WTC11 (cell line): ENCODE results near the gene CMBL. TPM values are rescaled to one million over a fixed set of nuclear protein-coding genes. Genes with fewer than 3 reads are reported as not detected.

ENCODE experiments used
- ATAC-seq: fragments of 200-7000 bp; cut with Tn5 transposase; 2 replicates; pipeline ENCODE4 v1.10.0; 2021; ENCODE audit warnings: mild to moderate bottlenecking, moderate library complexity
- CTCF ChIA-PET: fragments of 300-600 bp; sonication (Branson Sonifier 250); formaldehyde crosslinking; loops from one replicate; lab custom pipeline; 2021; ENCODE audit warnings: antibody characterized with exemption; lab: Charles Lee
- POLR2A ChIA-PET: fragments of 350-600 bp; sonication (Branson Sonifier 250); formaldehyde crosslinking; loops from one replicate; lab custom pipeline; 2021; ENCODE audit warnings: antibody characterized with exemption; lab: Charles Lee
- DNase-seq: peaks from one replicate; pipeline ENCODE4 v3.0.0; 2021; ENCODE audit warnings: low spot score
- H3K27ac Mint-ChIP-seq: 2 replicates; pipeline ENCODE4 v1.8.0; 2021; ENCODE audit warnings: mixed read lengths
- H3K27me3 Mint-ChIP-seq: 2 replicates; pipeline ENCODE4 v1.8.0; 2021; ENCODE audit warnings: low read depth, mild to moderate bottlenecking, moderate library complexity, mixed read lengths
- H3K36me3 Mint-ChIP-seq: 2 replicates; pipeline ENCODE4 v1.8.0; 2021; ENCODE audit warnings: mixed read lengths
- H3K4me1 Mint-ChIP-seq: 2 replicates; pipeline ENCODE4 v1.8.0; 2022; ENCODE audit warnings: mixed read lengths
- H3K4me3 Mint-ChIP-seq: 2 replicates; pipeline ENCODE4 v1.8.0; 2021; ENCODE audit warnings: mild to moderate bottlenecking, moderate library complexity, mixed read lengths
- H3K9me3 Mint-ChIP-seq: 2 replicates; pipeline ENCODE4 v1.8.0; 2021; ENCODE audit warnings: mixed read lengths
- CBFB ChIP-seq: sonication (generic); formaldehyde crosslinking; IDR thresholded peaks from 2 replicates; pipeline ENCODE4 v1.8.1; 2022; ENCODE audit warnings: mild to moderate bottlenecking, low read depth, missing genetic modification reagents
- CREB1 ChIP-seq: sonication (generic); formaldehyde crosslinking; IDR thresholded peaks from 2 replicates; pipeline ENCODE4 v1.8.0; 2023; ENCODE audit warnings: mild to moderate bottlenecking, missing genetic modification reagents
- CREM ChIP-seq: sonication (generic); formaldehyde crosslinking; IDR thresholded peaks from 2 replicates; pipeline ENCODE4 v1.8.1; 2022; ENCODE audit warnings: mild to moderate bottlenecking, missing genetic modification reagents, moderate library complexity
- ESRRA ChIP-seq: sonication (generic); formaldehyde crosslinking; IDR thresholded peaks from 2 replicates; pipeline ENCODE4 v1.8.1; 2022; ENCODE audit warnings: mild to moderate bottlenecking, missing genetic modification reagents, borderline replicate concordance
- JAZF1 ChIP-seq: fragments of 250-450 bp; sonication (Bioruptor Pico); IDR thresholded peaks from 2 replicates; pipeline ENCODE4 v1.9.0; 2021; ENCODE audit warnings: moderate library complexity, mild to moderate bottlenecking, inconsistent platforms
- JUN ChIP-seq: sonication (generic); formaldehyde crosslinking; IDR thresholded peaks from 2 replicates; pipeline ENCODE4 v1.8.0; 2023; ENCODE audit warnings: mild to moderate bottlenecking, missing genetic modification reagents
- NFYB ChIP-seq: sonication (generic); formaldehyde crosslinking; conservative IDR thresholded peaks from 2 replicates; pipeline ENCODE4 v1.8.0; 2022; ENCODE audit warnings: low read depth, missing genetic modification reagents
- ZNF121 ChIP-seq: sonication (generic); formaldehyde crosslinking; IDR thresholded peaks from 2 replicates; pipeline ENCODE4 v1.8.0; 2023; ENCODE audit warnings: missing genetic modification reagents
- ZNF219 ChIP-seq: sonication (generic); formaldehyde crosslinking; IDR thresholded peaks from 2 replicates; pipeline ENCODE4 v1.8.0; 2023; ENCODE audit warnings: missing genetic modification reagents, mild to moderate bottlenecking, borderline replicate concordance
- ZNF263 ChIP-seq: sonication (generic); formaldehyde crosslinking; IDR thresholded peaks from 2 replicates; pipeline ENCODE4 v1.8.1; 2022; ENCODE audit warnings: low read depth, mild to moderate bottlenecking, moderate library complexity, missing genetic modification reagents
- ZNF416 ChIP-seq: fragments of 250-450 bp; sonication (Bioruptor Pico); IDR thresholded peaks from 2 replicates; pipeline ENCODE4 v1.9.0; 2021; ENCODE audit warnings: mild to moderate bottlenecking, inconsistent platforms
- ZNF423 ChIP-seq: fragments of 250-450 bp; sonication (Bioruptor Pico); IDR thresholded peaks from 2 replicates; pipeline ENCODE4 v2.1.2; 2022; ENCODE audit warnings: mild to moderate bottlenecking, moderate library complexity
- total RNA-seq: library from RNA; stranded (reverse); gene quantifications from 3 replicates; pipeline ENCODE4 v1.2.3, GENCODE V29; 2021
- TF ChIP-seq, protein P1 (sequence below): sonication (generic); formaldehyde crosslinking; IDR thresholded peaks from 2 replicates; pipeline ENCODE4 v1.8.0; 2022; ENCODE audit warnings: mild to moderate bottlenecking, missing genetic modification reagents
- TF ChIP-seq, protein P2 (sequence below): sonication (generic); formaldehyde crosslinking; IDR thresholded peaks from 2 replicates; pipeline ENCODE4 v1.8.1; 2022; ENCODE audit warnings: low read depth, missing genetic modification reagents, borderline replicate concordance
- TF ChIP-seq, protein P3 (sequence below): sonication (generic); formaldehyde crosslinking; IDR thresholded peaks from 2 replicates; pipeline ENCODE4 v1.8.0; 2023; ENCODE audit warnings: mild to moderate bottlenecking, missing genetic modification reagents
- TF ChIP-seq, protein P4 (sequence below): sonication (generic); formaldehyde crosslinking; IDR thresholded peaks from 2 replicates; pipeline ENCODE4 v1.8.1; 2022; ENCODE audit warnings: missing genetic modification reagents, borderline replicate concordance
- TF ChIP-seq, protein P5 (sequence below): sonication (generic); formaldehyde crosslinking; IDR thresholded peaks from 2 replicates; pipeline ENCODE4 v1.8.1; 2023; ENCODE audit warnings: mild to moderate bottlenecking, moderate library complexity, missing genetic modification reagents
- TF ChIP-seq, protein P6 (sequence below): sonication (generic); formaldehyde crosslinking; IDR thresholded peaks from 2 replicates; pipeline ENCODE4 v1.8.0; 2022; ENCODE audit warnings: mild to moderate bottlenecking, missing genetic modification reagents
- TF ChIP-seq, protein P7 (sequence below): sonication (generic); formaldehyde crosslinking; IDR thresholded peaks from 2 replicates; pipeline ENCODE4 v1.8.0; 2023; ENCODE audit warnings: missing genetic modification reagents
- TF ChIP-seq, protein P8 (sequence below): sonication (generic); formaldehyde crosslinking; IDR thresholded peaks from 2 replicates; pipeline ENCODE4 v1.8.1; 2023; ENCODE audit warnings: mild to moderate bottlenecking, missing genetic modification reagents
- TF ChIP-seq, protein P9 (sequence below): sonication (generic); formaldehyde crosslinking; IDR thresholded peaks from 2 replicates; pipeline ENCODE4 v1.8.1; 2022; ENCODE audit warnings: mild to moderate bottlenecking, moderate library complexity, missing genetic modification reagents

CMBL gene
- total RNA-seq, 1 experiment from 2014 or later: 34.0 TPM

DNA sequence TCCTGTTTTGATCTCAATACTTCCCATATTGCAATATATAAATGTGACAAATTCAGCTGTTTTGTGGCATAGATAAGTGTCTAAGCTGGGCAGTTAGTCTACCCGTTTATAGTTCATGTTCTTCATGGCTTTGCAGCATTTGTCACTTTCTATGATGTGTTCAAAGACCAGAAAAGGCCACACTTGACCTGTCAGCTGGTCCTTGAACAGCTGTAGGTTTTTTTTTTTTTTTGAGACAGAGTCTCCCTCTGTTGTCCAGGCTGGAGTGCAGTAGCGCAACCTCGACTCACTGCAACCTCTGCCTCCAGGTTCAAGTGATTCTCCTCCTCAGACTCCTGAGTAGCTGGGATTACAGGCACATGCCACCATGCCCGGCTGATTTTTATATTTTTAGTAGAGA lies 28.4 kb downstream of the CMBL start:
- TF ChIP-seq ZNF121: no peak
- TF ChIP-seq, protein P1, sequence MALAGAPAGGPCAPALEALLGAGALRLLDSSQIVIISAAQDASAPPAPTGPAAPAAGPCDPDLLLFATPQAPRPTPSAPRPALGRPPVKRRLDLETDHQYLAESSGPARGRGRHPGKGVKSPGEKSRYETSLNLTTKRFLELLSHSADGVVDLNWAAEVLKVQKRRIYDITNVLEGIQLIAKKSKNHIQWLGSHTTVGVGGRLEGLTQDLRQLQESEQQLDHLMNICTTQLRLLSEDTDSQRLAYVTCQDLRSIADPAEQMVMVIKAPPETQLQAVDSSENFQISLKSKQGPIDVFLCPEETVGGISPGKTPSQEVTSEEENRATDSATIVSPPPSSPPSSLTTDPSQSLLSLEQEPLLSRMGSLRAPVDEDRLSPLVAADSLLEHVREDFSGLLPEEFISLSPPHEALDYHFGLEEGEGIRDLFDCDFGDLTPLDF: no peak
- TF ChIP-seq JUN (CRISPR knock-in tag): no peak
- TF ChIP-seq ZNF416 (CRISPR knock-in tag): no peak
- TF ChIP-seq, protein P2, sequence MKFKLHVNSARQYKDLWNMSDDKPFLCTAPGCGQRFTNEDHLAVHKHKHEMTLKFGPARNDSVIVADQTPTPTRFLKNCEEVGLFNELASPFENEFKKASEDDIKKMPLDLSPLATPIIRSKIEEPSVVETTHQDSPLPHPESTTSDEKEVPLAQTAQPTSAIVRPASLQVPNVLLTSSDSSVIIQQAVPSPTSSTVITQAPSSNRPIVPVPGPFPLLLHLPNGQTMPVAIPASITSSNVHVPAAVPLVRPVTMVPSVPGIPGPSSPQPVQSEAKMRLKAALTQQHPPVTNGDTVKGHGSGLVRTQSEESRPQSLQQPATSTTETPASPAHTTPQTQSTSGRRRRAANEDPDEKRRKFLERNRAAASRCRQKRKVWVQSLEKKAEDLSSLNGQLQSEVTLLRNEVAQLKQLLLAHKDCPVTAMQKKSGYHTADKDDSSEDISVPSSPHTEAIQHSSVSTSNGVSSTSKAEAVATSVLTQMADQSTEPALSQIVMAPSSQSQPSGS (CRISPR knock-in tag): no peak
- TF ChIP-seq ZNF219 (CRISPR knock-in tag): no peak
- TF ChIP-seq, protein P3, sequence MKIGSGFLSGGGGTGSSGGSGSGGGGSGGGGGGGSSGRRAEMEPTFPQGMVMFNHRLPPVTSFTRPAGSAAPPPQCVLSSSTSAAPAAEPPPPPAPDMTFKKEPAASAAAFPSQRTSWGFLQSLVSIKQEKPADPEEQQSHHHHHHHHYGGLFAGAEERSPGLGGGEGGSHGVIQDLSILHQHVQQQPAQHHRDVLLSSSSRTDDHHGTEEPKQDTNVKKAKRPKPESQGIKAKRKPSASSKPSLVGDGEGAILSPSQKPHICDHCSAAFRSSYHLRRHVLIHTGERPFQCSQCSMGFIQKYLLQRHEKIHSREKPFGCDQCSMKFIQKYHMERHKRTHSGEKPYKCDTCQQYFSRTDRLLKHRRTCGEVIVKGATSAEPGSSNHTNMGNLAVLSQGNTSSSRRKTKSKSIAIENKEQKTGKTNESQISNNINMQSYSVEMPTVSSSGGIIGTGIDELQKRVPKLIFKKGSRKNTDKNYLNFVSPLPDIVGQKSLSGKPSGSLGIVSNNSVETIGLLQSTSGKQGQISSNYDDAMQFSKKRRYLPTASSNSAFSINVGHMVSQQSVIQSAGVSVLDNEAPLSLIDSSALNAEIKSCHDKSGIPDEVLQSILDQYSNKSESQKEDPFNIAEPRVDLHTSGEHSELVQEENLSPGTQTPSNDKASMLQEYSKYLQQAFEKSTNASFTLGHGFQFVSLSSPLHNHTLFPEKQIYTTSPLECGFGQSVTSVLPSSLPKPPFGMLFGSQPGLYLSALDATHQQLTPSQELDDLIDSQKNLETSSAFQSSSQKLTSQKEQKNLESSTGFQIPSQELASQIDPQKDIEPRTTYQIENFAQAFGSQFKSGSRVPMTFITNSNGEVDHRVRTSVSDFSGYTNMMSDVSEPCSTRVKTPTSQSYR (CRISPR knock-in tag): no peak
- ChIA-PET CTCF (interaction anchor here (0.6 kb wide), 1 partner anchor 145 kb away, joined by 3 read pairs; no protein-coding TSS in a partner anchor), POLR2A (no interaction called here)
- Mint-ChIP-seq H3K27ac (no peak overlapping the region), H3K4me3 (no peak overlapping the region), H3K36me3 (peaks cover 7% of the 10 kb centered on the region), H3K4me1 (peaks cover 24% of the 10 kb centered on the region), H3K9me3 (no peaks in the 10 kb centered on the region), H3K27me3 (no peaks in the 10 kb centered on the region)
- no peak for DNase-seq
- no peak for ATAC-seq

DNA sequence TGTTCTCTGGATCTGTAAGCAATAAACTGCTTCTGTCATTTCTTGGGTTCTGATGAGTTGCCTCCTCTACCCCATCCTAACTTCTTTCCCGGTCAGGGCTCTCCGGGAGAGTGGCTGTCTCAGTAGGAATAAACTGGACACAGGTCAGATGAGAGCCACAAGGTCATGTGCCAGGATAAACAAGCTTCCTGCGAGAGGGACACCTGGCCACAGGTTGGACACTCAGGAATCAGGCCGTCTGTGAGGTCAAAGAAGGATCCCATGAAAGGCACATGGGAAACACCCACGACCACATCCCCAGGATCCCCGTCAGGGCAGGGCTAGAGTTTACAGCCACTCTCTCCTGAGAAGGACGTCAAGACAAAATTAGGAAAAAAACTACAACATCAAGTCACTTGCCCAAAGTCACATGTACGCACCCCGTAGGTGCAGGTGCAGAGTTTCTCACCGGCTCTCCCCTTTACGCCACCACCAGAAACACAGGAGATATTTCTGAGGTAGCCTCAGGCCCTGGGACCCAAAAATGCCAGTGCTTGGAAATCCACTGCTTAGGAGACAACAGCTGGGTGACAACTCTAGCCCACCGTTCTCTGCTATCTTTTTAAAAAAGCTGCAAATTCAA lies 28.9 kb downstream of the CMBL start:
- H3K27me3 Mint-ChIP-seq: no peaks in the 10 kb centered on the region; the same call in 1 of the 2 replicates
- TF ChIP-seq CBFB (CRISPR knock-in tag): no peak
- TF ChIP-seq, protein P4, sequence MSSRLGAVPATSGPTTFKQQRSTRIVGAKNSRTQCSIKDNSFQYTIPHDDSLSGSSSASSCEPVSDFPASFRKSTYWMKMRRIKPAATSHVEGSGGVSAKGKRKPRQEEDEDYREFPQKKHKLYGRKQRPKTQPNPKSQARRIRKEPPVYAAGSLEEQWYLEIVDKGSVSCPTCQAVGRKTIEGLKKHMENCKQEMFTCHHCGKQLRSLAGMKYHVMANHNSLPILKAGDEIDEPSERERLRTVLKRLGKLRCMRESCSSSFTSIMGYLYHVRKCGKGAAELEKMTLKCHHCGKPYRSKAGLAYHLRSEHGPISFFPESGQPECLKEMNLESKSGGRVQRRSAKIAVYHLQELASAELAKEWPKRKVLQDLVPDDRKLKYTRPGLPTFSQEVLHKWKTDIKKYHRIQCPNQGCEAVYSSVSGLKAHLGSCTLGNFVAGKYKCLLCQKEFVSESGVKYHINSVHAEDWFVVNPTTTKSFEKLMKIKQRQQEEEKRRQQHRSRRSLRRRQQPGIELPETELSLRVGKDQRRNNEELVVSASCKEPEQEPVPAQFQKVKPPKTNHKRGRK (CRISPR knock-in tag): no peak
- TF ChIP-seq, protein P5, sequence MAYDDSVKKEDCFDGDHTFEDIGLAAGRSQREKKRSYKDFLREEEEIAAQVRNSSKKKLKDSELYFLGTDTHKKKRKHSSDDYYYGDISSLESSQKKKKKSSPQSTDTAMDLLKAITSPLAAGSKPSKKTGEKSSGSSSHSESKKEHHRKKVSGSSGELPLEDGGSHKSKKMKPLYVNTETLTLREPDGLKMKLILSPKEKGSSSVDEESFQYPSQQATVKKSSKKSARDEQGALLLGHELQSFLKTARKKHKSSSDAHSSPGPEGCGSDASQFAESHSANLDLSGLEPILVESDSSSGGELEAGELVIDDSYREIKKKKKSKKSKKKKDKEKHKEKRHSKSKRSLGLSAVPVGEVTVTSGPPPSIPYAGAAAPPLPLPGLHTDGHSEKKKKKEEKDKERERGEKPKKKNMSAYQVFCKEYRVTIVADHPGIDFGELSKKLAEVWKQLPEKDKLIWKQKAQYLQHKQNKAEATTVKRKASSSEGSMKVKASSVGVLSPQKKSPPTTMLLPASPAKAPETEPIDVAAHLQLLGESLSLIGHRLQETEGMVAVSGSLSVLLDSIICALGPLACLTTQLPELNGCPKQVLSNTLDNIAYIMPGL (CRISPR knock-in tag): no peak
- no peak for TF ChIP-seq CREM
- TF ChIP-seq, protein P6, sequence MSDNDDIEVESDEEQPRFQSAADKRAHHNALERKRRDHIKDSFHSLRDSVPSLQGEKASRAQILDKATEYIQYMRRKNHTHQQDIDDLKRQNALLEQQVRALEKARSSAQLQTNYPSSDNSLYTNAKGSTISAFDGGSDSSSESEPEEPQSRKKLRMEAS (CRISPR knock-in tag): no peak
- TF ChIP-seq NFYB (CRISPR knock-in tag): no peak
- TF ChIP-seq, protein P7, sequence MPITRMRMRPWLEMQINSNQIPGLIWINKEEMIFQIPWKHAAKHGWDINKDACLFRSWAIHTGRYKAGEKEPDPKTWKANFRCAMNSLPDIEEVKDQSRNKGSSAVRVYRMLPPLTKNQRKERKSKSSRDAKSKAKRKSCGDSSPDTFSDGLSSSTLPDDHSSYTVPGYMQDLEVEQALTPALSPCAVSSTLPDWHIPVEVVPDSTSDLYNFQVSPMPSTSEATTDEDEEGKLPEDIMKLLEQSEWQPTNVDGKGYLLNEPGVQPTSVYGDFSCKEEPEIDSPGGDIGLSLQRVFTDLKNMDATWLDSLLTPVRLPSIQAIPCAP (CRISPR knock-in tag): no peak
- TF ChIP-seq, protein P8, sequence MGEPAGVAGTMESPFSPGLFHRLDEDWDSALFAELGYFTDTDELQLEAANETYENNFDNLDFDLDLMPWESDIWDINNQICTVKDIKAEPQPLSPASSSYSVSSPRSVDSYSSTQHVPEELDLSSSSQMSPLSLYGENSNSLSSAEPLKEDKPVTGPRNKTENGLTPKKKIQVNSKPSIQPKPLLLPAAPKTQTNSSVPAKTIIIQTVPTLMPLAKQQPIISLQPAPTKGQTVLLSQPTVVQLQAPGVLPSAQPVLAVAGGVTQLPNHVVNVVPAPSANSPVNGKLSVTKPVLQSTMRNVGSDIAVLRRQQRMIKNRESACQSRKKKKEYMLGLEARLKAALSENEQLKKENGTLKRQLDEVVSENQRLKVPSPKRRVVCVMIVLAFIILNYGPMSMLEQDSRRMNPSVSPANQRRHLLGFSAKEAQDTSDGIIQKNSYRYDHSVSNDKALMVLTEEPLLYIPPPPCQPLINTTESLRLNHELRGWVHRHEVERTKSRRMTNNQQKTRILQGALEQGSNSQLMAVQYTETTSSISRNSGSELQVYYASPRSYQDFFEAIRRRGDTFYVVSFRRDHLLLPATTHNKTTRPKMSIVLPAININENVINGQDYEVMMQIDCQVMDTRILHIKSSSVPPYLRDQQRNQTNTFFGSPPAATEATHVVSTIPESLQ (CRISPR knock-in tag): no peak
- TF ChIP-seq ESRRA (CRISPR knock-in tag): no peak
- no peak for TF ChIP-seq ZNF263 (CRISPR knock-in tag)
- TF ChIP-seq, protein P9, sequence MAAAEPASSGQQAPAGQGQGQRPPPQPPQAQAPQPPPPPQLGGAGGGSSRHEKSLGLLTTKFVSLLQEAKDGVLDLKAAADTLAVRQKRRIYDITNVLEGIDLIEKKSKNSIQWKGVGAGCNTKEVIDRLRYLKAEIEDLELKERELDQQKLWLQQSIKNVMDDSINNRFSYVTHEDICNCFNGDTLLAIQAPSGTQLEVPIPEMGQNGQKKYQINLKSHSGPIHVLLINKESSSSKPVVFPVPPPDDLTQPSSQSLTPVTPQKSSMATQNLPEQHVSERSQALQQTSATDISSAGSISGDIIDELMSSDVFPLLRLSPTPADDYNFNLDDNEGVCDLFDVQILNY (CRISPR knock-in tag): no peak
- TF ChIP-seq CREB1 (CRISPR knock-in tag): no peak
- TF ChIP-seq ZNF219 (CRISPR knock-in tag): no peak
- TF ChIP-seq JAZF1 (CRISPR knock-in tag): no peak
- TF ChIP-seq ZNF423 (CRISPR knock-in tag): no peak
- TF ChIP-seq, all 79 proteins: peak for 0
- Mint-ChIP-seq H3K36me3 (peaks cover 7% of the 10 kb centered on the region), H3K4me1 (peaks cover 23% of the 10 kb centered on the region), H3K27ac (peak overlapping the region; percentile 57), H3K9me3 (no peaks in the 10 kb centered on the region), H3K4me3 (no peak overlapping the region)
- DNase-seq (no peak), ATAC-seq (no peak)
- POLR2A ChIA-PET: no interaction called here
- CTCF ChIA-PET: no interaction called here
